Measurements from ENCODE around the gene DCLK1. TPM values are rescaled to one million over a fixed set of nuclear protein-coding genes. Genes with fewer than 3 reads are reported as not detected.
A peak's percentile ranks its signal among the peaks of the same experiment; 100 is the strongest.

Gene DCLK1
- total RNA-seq, 4 donors from 2014 or later, result 4.4 to 102 (median 13.3) TPM

- Histone ChIP-seq H3K4me3 (no peak overlapping the region), H3K4me1 (peaks cover 0 to 4% of the 10 kb centered on the region in 2 donors), H3K27ac (no peak overlapping the region), H3K9me3 (no peaks in the 10 kb centered on the region), H3K27me3 (no peaks in the 10 kb centered on the region), H3K36me3 (no peaks in the 10 kb centered on the region)
- no peak for DNase-seq
- intact Hi-C loops (cut with DNase I; ENCODE audit: low total_unique reads), result no loop called here
- no peak for TF ChIP-seq POLR2A (IDR thresholded peaks at IDR 0.05)
Measured at GRCh38 chr13:35996360-35996759, 134.8 kb downstream of the DCLK1 start.

- no peaks in the 10 kb centered on the region for H3K9me3 ChIP-seq
- intact Hi-C loops (cut with DNase I; ENCODE audit: low total_unique reads), result no loop called here
- peak overlapping the region; percentile 18 to 40 for H3K27ac ChIP-seq
- no peak for TF ChIP-seq POLR2A (IDR thresholded peaks at IDR 0.05)
- TF ChIP-seq CTCF (IDR thresholded peaks at IDR 0.05), result no peak
- H3K4me3 ChIP-seq, result no peak overlapping the region
- H3K4me1 ChIP-seq, result peaks cover 0 to 4% of the 10 kb centered on the region in 2 donors
- H3K36me3 ChIP-seq, result no peaks in the 10 kb centered on the region
- DNase-seq, result no peak
- H3K27me3 ChIP-seq, result no peaks in the 10 kb centered on the region
Measured at GRCh38 chr13:35995136-35995535, 136.0 kb downstream of the DCLK1 start.

GRCh38 chr13:35994131-35994966, 136.8 kb downstream of the DCLK1 start:
- H3K9me3 ChIP-seq, result no peaks in the 10 kb centered on the region
- H3K27ac ChIP-seq, result peak overlapping the region; percentile 42 to 61
- no peaks in the 10 kb centered on the region for H3K36me3 ChIP-seq
- H3K27me3 ChIP-seq, result no peaks in the 10 kb centered on the region
- TF ChIP-seq CTCF (IDR thresholded peaks at IDR 0.05) (no peak), POLR2A (IDR thresholded peaks at IDR 0.05) (no peak)
- H3K4me1 ChIP-seq, result peaks cover 0 to 4% of the 10 kb centered on the region in 2 donors
- DNase-seq, result peak; percentile 54 to 71
- no peak overlapping the region for H3K4me3 ChIP-seq
- intact Hi-C loops (cut with DNase I; ENCODE audit: low total_unique reads), result no loop called here

- no peak overlapping the region for H3K4me3 ChIP-seq
- H3K9me3 ChIP-seq, result no peaks in the 10 kb centered on the region
- DNase-seq, result no peak
- peak overlapping the region; percentile 42 to 61 for H3K27ac ChIP-seq
- TF ChIP-seq CTCF (IDR thresholded peaks at IDR 0.05), result no peak
- no peak for TF ChIP-seq POLR2A (IDR thresholded peaks at IDR 0.05)
- H3K27me3 ChIP-seq, result no peaks in the 10 kb centered on the region
- H3K36me3 ChIP-seq, result no peaks in the 10 kb centered on the region
- intact Hi-C loops (cut with DNase I; ENCODE audit: low total_unique reads), result no loop called here
- H3K4me1 ChIP-seq, result peaks cover 0 to 4% of the 10 kb centered on the region in 2 donors
Measured at GRCh38 chr13:35993686-35994085, 137.5 kb downstream of the DCLK1 start.

- intact Hi-C loops (cut with DNase I; ENCODE audit: low total_unique reads), result no loop called here
- TF ChIP-seq CTCF (IDR thresholded peaks at IDR 0.05), result no peak
- no peak for TF ChIP-seq POLR2A (IDR thresholded peaks at IDR 0.05)
- DNase-seq, result no peak
Measured at GRCh38 chr13:35992964-35993363, 138.2 kb downstream of the DCLK1 start.

More at GRCh38 chr13:35992964-35993363, 138.2 kb downstream of the DCLK1 start:
- Histone ChIP-seq H3K4me1 (peaks cover 0 to 4% of the 10 kb centered on the region in 2 donors), H3K4me3 (no peak overlapping the region), H3K27me3 (no peaks in the 10 kb centered on the region), H3K36me3 (no peaks in the 10 kb centered on the region), H3K9me3 (no peaks in the 10 kb centered on the region), H3K27ac (peak overlapping the region; percentile 42 to 61)

All from uterus (tissue), 4 donors.